Measurements from ENCODE around the gene SHC2. TPM values are rescaled to one million over a fixed set of nuclear protein-coding genes. Genes with fewer than 3 reads are reported as not detected.

The SHC2 gene
- total RNA-seq, 2 donors from 2014 or later: 2.7 to 9.5 TPM

- intact Hi-C loops (cut with DNase I): no loop called here
- no peak overlapping the region for H3K9ac ChIP-seq (ENCODE audit: low read depth in 2 of 2, low read length in 2 of 2)
- H3K4me1 ChIP-seq: no peaks in the 10 kb centered on the region
- no peaks in the 10 kb centered on the region for H3K9me3 ChIP-seq
- no peak overlapping the region for H3K4me3 ChIP-seq
- H3K36me3 ChIP-seq: no peaks in the 10 kb centered on the region
- TF ChIP-seq, protein P1, sequence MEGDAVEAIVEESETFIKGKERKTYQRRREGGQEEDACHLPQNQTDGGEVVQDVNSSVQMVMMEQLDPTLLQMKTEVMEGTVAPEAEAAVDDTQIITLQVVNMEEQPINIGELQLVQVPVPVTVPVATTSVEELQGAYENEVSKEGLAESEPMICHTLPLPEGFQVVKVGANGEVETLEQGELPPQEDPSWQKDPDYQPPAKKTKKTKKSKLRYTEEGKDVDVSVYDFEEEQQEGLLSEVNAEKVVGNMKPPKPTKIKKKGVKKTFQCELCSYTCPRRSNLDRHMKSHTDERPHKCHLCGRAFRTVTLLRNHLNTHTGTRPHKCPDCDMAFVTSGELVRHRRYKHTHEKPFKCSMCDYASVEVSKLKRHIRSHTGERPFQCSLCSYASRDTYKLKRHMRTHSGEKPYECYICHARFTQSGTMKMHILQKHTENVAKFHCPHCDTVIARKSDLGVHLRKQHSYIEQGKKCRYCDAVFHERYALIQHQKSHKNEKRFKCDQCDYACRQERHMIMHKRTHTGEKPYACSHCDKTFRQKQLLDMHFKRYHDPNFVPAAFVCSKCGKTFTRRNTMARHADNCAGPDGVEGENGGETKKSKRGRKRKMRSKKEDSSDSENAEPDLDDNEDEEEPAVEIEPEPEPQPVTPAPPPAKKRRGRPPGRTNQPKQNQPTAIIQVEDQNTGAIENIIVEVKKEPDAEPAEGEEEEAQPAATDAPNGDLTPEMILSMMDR (IDR thresholded peaks at IDR 0.05): no peak
- H3K27ac ChIP-seq: no peak overlapping the region
- DNase-seq: no peak
- no peaks in the 10 kb centered on the region for H3K27me3 ChIP-seq
Measured at GRCh38 chr19:374183-374885, 86.5 kb downstream of the SHC2 start.

DNA sequence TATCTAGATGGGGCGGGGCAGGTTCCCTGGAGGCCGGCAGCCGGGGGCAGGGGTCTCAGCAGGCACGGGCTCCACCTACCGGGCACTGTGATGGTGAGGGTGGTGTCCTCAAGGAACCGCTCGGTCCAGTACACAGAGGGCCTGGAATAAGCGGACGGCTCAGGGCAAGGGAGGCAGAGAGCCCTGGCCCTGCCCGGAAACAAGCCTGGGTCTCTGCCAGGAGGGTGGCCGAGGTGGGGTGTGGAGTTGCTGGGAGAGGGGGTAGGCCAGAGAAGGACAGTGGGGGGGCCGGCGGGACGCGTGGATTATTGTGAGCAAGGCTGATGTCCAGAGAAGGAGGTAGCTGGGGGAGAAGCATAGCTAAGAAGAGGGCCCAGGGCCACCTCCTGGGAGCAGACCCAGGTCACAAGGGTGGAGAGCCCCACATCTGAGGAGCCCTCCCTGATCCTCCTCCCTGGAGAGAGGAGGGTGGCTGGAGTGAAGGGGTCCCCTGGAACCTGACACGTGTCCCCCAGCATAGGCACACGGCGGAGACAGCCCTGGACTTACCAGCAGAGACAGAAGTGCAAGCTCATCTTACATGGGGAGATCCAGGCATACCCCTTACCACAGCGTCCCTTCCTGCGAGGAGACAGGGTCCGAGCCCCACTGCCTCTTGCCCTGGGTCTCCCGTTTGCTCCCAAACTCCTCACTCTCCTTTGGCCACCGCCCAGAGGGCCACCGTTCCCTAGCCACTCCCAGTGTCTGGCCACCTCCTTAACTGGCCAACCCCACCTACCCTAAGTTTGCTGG lies 87.2 kb downstream of the SHC2 start:
- Histone ChIP-seq H3K9ac (ENCODE audit: low read depth in 2 of 2, low read length in 2 of 2) (no peak overlapping the region), H3K9me3 (no peaks in the 10 kb centered on the region), H3K36me3 (no peaks in the 10 kb centered on the region), H3K27me3 (no peaks in the 10 kb centered on the region), H3K4me3 (no peak overlapping the region), H3K27ac (no peak overlapping the region), H3K4me1 (no peaks in the 10 kb centered on the region)
- DNase-seq: no peak
- TF ChIP-seq, protein P1 (IDR thresholded peaks at IDR 0.05): no peak
- intact Hi-C loops (cut with DNase I): no loop called here

GRCh38 chr19:372306-372890 lies 88.4 kb downstream of the SHC2 start:
- no peak for DNase-seq
- H3K27ac ChIP-seq: no peak overlapping the region
- TF ChIP-seq, protein P1 (IDR thresholded peaks at IDR 0.05): no peak
- no peak overlapping the region for H3K9ac ChIP-seq (ENCODE audit: low read depth in 2 of 2, low read length in 2 of 2)
- intact Hi-C loops (cut with DNase I): no loop called here
- no peaks in the 10 kb centered on the region for H3K9me3 ChIP-seq
- H3K4me1 ChIP-seq: no peaks in the 10 kb centered on the region
- no peak overlapping the region for H3K4me3 ChIP-seq
- no peaks in the 10 kb centered on the region for H3K27me3 ChIP-seq
- no peaks in the 10 kb centered on the region for H3K36me3 ChIP-seq

GRCh38 chr19:371501-372168 lies 89.2 kb downstream of the SHC2 start:
- DNase-seq: no peak
- Histone ChIP-seq H3K9ac (ENCODE audit: low read depth in 2 of 2, low read length in 2 of 2) (no peak overlapping the region), H3K4me3 (no peak overlapping the region), H3K9me3 (no peaks in the 10 kb centered on the region), H3K36me3 (no peaks in the 10 kb centered on the region), H3K27me3 (no peaks in the 10 kb centered on the region), H3K27ac (no peak overlapping the region), H3K4me1 (no peaks in the 10 kb centered on the region)
- intact Hi-C loops (cut with DNase I): no loop called here
- TF ChIP-seq, protein P1 (IDR thresholded peaks at IDR 0.05): no peak

DNA sequence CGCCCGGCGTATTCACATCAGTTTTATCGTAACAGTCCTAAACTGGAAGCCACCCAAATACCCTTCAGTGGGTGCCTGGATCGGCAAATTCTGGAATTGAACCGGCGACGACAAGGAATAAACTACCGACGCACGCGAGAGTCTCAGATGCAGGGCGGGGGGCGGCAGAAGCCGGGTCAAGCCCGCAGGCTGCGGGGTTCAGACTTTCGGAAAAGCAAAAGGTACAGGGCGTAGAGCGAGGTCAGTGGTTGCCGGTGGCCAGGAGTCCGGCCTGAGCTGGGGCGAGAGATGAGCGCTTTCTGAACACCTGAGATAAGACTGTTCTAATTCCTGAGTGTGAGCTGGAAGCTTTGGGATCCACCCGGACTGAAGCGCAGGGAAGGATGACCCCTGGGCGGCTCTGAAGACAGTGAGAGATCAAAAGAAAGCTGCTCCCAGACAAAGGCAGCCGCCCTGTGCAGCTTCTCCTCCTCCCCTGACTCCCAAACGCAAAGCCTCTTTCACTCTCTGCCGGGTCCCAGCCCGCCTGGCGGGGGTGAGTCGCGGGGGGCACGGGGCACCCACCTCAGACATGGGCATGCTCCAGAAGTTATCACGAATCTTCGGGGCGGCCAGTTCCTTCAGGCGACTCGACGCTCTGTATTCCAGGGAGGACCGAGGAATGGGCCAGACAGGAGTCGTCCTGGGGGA lies 90.0 kb downstream of the SHC2 start:
- Histone ChIP-seq H3K4me1 (no peaks in the 10 kb centered on the region), H3K36me3 (no peaks in the 10 kb centered on the region), H3K4me3 (no peak overlapping the region), H3K9me3 (no peaks in the 10 kb centered on the region), H3K27me3 (no peaks in the 10 kb centered on the region), H3K27ac (no peak overlapping the region), H3K9ac (ENCODE audit: low read depth in 2 of 2, low read length in 2 of 2) (no peak overlapping the region)
- DNase-seq: no peak
- intact Hi-C loops (cut with DNase I): no loop called here
- TF ChIP-seq, protein P1 (IDR thresholded peaks at IDR 0.05): no peak
